Stromal cell of bone marrow (primary cell): ENCODE data around the gene CCDC184.
A peak's percentile ranks its signal among the peaks of the same experiment; 100 is the strongest.
"Not testable (repeated sequence)": the region's sequence is repeated elsewhere in the genome, so short reads cannot be mapped to it uniquely, and the experiment has no call there.

Experiments used
- DNase-seq: peaks from one replicate; pipeline ENCODE4 v3.0.0-alpha.2; 2012; ENCODE audit warnings: low read depth

Gene CCDC184

DNA sequence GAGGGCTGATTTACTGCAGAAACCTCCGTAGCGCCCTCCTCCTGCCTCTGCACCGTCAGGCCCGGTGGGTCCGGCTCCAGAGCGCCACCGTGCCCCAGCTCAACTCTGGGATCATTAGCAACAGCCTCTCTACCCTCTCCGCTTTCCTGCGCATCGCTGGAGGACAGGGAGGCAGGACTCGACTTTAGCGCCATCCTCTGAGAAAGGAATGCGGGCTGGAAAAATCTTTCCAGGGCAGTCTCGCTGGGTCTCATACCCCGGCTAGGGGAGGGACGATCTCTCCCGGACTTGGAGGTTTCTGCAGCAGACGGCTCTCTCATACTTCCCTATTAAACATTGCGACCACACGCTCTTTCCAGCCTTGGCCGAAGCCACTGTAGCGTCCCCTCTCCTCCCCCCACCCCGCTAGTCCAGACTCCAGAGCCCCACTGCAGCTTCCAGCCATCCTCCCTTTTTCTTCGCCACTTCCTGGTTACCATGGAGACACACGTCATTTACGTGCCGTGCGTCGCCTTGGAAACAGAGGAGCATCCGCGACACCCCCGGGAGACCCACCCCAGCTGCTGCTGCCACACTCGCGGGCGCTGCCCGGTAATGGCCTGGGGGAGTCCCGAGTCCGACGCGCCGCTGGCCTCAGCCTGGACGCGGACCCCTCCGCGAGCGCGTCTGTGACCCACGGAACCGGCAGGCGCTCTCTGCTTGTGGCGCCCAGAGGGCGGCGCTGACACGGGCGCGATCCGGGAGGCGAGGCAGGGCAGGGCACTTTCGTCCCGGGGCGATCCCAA lies at the start of gene CCDC184:
TSS of gene CCDC184 (plus strand) at position 554 of the 785 bp plus-strand sequence. CDS start 479 bp downstream, outside the sequence.
- DNase-seq = peak; percentile 63

DNA sequence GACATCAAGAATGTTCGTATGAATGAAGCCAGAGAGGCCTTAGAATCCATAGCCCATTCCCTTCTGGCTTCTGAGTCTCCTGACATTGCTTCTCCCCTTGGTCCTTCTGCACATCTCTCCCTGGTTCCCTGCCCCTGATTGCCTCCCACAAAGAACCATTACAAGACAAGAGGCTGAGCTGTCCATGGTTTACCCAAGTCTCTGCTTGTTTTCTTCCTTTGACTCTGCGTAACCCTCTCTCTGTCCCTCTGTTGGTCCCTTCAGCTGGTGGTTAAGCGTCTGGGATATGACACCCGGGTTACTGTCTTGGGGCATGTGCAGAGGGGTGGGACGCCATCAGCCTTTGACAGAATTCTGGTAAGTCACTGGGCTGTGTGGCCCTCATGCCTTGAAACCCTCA lies 48.4 kb upstream of the CCDC184 start:
- no peak for DNase-seq

DNA sequence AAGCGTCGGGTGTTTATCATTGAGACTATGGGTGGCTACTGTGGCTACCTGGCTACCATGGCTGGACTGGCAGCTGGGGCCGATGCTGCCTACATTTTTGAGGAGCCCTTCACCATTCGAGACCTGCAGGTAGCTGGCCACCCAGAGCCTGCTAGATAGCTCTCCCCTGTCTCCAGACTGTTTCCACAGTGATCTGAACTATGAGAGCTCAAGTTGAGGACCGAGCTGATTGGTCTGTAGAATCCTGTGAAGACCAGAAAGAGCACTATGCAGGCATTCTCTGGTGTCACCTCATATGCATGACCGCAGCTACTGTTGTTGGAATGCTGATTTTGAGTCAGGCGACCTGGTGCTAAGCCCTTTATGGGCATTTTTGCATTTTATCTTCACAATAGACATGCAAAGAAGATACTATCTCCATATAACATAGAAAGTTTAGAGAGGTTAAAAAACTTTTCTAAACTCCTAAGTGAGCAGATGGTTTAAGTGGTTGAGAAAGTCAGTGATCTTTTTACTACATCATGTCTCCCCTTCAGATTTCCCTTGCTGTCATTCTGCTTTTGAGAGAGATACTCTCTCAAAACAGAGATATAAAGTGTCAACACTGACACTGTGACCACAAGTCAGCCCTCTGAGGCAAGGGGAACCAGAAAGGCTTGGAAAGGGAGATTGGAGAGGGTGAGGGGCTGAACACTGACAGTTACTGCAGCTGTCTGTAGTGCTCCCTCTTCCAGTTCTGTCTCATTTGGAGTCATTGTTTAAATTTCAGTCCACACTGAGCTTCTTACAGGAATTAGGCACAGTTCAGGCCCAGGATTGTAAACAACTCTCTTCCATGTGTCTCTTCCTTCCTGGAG lies 40.4 kb upstream of the CCDC184 start:
- no peak for DNase-seq

DNA sequence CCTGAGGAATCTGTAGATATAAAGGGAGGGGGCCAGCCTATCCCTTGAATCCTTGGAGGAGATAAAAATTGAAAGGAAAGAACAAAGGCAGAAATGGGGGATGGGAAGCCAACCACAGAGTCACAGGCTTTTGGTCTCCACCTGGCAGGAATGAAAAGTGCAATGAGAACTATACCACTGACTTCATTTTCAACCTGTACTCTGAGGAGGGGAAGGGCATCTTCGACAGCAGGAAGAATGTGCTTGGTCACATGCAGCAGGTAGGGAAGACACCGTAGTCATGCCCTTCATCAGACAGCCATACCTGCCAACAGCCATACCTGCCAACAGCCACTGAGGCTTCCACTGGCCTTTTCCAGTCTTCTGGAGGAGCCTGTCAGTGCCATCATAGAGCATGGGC lies 39.5 kb upstream of the CCDC184 start:
- DNase-seq = no peak

DNA sequence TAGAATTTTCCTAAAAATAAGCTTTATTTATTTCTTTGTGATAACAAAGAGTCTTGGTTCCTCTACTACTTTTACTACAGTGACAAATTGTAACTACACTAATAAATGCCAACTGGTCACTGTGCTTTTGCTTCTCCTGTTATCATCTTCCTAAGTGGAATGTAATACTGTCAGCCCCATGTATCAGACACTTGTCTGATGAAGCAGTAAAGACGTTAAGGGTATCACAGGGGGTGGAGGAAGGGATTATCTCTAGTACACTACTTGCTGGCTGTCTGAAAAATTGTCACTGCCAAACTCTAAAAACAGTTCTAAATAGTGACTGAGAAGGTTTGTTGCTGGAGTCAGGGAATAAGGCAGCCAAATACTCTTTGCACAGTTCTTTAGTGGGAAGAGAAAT lies 37.5 kb upstream of the CCDC184 start:
- no peak for DNase-seq

DNA sequence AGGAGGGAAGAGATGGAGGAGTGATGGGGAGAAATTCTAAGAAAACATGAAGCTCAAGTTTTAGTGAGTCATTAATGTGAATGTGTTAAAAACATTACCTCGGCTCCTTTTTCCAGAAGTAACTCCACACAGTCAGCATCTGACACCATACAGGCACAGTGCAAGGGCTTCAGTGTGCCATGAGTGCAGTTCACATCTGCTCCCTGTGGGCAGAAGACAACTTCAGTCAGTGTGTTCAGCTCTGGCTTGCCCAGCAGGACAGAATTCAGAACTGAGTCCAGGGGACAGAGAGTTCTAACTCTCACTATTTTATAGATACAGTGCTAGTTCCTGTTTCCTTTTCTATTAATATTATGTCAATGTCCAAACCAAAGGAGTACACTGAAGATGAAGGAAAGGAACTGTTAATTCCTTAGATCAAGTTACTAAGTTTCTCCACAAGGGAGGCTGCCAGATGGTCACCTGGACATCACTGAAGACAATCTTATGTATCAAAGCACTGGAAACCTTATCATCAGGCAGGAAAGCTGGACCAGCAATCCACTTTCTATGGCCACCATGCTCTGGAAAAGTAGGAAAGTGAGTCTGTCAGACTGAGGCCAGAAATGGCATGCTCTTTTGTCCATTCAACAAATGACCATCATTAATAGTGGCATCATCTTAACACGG lies 32.2 kb upstream of the CCDC184 start:
- DNase-seq = no peak

DNA sequence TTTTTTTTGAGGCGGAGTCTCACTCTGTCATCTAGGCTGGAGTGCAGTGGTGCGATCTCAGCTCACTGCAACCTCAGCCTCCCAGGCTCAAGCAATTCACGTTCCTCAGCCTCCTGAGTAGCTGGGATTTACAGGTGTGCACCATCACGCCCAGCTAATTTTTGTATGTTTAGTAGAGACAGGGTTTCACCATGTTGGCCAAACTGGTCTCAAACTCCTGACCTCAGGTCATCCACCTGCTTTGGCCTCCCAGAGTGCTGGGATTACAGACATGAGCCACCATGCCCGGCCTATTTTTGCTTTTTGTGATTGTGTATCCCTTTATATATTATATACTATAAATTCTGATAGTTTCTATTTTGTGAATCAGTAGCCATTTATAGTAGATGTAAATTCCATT lies 27.7 kb upstream of the CCDC184 start:
- DNase-seq = not testable (repeated sequence)

DNA sequence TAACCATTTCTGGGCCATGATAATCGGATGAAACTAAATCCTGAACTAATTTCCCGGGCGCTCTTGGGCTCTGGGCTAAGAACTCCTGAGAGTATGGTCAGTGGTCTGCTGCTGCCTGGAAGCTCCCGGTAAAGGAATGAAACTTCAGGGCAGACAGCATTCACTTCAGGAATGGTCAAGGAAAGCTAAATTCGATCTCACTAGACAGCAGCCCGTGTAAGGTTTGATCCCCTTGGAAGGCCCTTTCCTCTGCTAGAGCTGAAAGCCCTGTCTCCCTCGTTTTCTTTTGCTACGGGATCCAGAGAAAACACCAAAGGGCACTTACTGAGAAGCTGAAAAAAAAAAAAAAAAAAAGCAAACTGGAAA lies 26.8 kb upstream of the CCDC184 start:
- DNase-seq = no peak

DNA sequence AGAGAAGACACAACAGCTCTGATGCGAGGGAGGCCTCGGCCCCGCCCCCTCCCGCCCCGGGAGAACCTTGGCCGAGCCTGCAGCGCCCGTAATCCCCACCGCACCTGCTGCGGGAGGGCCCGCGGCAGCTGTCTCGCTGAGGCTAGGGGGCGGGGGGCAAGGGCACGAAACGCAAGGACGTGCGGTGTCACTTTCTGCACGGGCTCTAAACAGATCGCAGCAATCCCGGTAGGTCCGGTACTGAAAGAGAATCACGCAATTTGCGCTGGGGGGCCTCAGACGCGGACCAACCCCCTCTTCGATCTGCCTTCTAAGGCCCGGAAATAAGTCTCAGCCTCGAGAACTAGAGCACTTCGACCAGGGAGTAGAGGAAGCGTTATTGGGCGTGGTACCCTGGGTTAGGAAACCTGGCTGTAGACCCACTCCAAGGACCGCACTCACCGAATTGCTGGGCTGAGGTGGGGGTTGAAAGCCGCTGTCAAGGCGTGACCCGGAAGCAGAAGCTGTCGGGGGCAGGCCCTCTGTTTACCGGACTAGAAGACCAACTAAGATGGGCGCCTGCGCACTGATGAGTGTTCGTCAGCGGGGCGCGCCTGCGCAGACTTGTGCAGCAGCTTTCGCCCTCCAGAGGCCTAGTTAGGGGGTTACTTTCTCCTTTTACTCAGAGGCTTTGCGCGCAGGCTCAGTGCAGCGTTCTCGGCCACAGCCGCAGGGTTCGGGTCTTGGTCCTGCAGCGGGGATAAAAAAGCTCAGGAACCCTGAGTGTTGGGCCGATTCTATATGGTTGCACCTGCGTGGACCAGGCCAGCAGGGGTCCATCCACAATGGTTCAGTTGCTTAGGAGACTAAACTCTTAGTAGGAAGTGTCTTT lies 26.2 kb upstream of the CCDC184 start, which contains the start of gene ASB8:
TSS of gene ASB8 (minus strand) at position 498 of the 871 bp plus-strand sequence. CDS start 4,019 bp downstream, outside the sequence.
- peak; percentile 95 for DNase-seq

DNA sequence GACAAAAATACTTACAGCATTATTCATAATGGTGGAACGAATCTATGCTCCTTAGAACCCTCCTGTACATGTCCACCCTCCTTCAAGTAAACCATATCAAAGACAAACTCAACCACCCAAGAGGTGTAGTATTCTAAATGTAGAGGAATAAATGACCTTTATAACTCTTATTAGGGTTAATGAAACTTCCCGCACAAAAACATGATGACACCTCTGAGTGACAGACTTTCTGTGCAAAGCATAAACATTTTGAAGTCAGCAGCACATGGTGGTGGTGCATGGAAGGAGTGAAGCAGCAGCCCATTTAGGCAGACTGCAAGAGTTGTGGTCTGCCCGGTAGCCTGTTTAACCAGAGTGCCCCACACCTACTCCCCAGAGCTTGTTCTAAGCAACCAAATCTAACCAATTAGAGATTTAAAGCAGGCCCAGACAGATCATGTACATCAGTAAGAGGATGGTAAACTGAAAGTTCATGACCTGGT lies 25.5 kb upstream of the CCDC184 start:
- DNase-seq = no peak

DNA sequence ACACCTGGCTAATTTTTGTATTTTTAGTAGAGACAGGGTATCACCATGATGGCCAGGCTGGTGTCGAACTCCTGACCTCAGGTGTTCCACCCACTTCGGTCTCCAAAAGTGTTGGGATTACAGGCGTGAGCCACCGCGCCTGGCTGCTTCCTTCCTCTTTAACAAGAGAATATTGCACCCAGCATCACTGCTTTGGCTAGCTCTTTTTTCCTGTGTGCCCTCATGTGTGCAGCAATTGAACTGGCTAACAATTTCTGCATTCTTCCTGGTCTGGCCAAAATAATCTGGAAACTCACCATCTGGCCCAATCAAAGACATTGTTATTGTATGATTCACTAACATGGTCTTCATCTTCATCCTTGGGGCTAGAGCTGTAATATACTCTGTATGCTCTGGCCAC lies 23.4 kb upstream of the CCDC184 start:
- no peak for DNase-seq

DNA sequence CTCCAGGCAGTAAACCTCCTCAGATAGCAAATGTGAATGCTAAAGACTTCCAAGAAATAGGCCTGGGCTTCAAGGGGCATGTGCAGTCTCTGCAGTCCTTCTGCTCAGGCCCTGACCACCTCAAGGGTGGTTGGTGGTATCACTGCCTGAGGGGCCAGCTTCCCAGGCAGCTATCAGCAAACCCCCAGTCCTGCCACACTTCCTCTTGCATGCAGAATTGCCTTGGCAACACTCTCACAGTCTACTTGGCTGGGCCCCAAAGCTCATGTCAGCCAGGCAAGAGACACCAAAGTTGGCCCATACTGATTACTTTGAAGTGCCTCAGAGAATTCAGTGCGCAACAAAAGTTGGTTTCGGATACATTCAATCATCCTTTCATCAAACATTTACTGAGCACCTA lies 22.6 kb upstream of the CCDC184 start:
- DNase-seq = no peak

DNA sequence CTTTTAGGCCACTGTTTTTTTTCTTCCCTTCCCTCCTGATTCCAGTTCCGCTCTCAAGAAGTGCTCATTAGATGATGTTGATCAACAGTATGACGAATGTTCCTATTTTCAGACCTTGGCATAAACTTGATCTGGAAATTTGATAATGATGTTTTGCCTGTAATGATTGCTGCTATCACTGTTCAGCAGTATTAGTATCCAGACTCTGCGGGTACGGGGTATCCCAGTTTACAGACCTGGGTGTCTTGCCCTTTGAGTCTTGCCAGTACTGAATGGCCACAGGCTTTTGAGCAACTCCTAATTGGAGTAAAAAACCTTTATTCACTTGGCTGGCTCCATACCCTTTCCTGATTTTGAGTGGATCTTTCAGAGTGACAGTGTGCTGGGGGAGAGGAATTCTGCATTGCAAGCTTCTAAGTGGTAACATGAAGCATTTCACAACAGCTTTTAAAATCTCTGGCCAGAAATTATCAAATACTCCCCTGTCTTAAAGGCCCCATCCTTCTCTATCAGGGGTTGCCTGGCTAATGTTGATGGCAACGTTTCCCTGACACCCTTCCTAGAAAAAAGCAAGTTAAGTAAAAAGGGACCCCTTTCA lies 20.2 kb upstream of the CCDC184 start:
- DNase-seq = no peak

DNA sequence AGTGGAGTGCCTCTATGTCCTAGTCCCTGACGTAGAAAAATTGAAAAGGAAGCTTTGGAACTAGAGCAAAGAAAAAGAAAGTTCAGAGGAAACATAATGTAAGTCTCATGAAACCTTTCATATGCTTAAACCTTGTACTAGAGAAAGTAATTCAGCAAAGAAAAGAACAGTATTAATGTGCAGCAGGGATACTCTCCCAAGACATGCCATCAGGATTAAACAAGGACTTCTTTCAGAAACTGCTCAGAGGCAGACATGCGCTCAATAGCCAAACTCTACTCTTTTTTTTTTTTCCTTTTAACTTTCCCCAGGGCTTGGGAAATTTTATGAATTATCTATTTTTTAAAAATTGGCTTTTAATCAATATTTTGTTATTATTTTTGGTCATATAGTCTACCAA lies 19.0 kb upstream of the CCDC184 start:
- no peak for DNase-seq

DNA sequence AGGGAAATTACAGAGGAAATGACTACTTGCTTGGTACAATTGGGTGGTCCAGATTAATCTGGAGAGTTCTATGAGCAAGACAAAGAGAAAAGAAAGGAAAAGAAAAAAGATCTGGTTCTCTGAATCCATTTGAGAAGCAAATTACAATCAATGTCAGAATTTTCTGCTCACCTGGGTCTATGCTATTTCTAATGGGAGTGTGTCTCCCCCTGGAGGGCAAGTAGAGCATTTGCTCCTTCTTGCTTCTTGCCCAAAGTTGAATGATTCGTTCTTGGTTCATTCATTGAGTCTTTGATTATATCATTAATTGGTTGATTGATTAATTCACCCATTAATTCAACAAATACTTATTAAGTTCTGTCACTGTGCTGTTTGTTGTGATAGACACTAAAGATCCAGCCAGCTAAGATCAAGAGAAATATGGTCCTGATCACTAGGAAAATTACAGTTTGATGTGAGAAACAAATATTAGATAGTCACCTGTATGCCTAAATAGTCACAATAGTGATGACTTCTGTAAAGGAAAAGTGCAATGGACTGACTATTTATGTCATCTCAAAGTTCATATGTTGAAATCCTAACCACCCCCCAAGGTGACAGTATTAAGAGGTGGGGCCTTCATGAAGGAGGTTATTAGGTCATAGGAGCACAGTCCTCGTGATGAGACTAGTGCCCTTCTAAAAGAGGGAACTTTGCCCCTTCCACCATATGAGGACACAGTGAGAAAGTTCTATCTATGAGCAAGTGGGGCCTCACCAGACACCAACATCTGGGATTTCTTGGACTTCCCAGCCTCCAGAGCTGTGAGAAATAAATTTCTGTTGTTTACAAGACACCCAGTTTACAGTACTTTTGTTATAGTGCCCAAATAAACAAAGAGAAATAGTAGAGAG lies 18.1 kb upstream of the CCDC184 start:
- no peak for DNase-seq

DNA sequence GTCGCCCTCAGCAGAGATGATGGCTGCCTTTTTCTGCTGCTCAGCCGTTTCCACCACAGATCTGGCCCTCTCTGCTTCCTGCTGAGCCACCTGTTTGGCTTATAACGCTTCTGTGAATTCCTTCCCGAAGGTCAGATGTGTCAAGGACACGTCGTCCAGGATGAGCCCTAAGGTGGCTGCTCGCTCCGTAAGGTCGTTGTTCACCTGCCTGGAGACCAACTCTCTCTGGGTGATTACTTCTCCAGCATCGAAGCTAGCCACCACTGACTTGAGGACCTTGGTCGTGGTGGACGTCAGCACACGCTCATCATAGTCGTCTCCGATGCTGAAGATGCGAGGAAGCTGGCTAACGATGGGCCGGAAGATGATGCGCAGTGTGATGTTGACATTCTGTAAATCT lies 14.4 kb upstream of the CCDC184 start:
- no peak for DNase-seq

DNA sequence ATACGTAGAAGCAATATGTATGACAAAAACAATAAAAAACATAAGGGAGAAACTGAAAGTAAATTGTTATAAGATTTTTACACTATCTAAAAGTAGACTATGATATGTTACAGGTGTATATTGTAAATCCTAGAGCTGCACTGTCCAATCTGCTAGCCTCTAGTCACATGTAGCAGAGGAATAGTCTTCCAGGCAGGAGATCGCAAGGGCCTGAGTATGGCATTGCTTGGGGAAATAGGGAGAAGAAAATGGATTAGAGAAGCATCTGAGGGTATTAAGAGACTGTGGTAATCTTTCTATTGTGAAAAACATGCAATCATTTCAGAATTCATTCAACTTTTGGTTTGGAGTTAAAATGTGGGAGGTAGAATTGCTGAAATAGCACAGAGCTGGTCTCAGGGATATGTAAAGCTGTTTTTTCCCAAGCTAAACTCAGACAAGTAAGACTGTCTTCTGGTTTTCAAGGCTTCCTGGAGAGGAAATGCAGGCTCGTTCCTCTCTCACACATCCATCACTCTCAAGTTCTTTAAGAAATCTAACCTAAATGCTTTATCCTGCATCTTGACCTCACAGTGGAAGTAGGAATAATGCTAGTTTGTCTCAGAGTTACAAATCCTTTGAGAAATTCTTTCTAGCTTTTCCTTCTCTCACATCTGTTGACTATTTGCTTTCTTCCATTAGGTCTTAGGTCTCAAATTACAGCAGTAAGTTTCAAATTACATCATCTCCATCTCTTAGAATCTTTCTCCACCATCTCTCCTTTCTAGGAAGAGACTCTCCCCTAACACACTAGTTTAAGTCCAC lies 7.6 kb upstream of the CCDC184 start:
- DNase-seq = no peak

DNA sequence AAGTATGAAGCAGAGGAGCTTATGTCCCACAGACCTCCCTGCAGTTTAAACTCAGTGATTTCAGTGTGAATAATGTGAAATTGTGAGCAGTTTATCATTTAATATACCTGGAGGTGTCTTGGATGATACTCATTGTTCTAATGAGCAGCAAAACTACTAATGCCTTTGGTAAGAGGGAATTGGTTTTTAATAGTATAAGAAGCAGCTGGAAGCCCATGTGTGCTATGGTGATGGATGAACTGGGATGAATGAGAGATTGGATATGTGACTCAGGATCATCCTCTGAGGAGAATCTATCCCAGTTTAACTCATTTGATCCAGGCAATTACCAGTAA lies 7.1 kb upstream of the CCDC184 start:
- no peak for DNase-seq

DNA sequence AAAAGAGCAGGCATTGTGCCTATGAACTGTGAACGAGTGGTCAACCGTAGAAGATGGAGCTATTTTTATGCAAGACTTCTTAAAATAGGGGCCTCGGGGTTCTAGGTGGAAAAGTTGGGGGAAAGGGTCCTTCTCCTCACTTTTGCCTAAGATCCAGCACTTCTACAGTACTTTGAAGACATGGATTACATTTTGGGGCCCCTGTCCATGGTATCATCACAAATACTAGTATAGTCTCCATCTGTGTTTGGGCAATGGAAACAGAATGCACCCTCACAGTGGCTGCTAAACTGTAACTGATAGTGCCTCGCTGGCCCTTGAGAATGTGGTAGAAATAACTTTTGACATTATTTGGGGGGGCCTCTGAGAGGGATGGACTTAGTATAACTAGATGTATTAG lies 5.5 kb upstream of the CCDC184 start:
- no peak for DNase-seq
